GM23248 (cell line): Measurements from ENCODE around the gene PPP1R37.

Experiments
- EZH2 ChIP-seq: fragments of 200-600 bp; sonication (generic); IDR thresholded peaks from 2 replicates; pipeline ENCODE4 v1.6.1; 2018; ENCODE audit warnings: antibody characterized with exemption, mild to moderate bottlenecking; ENCODE audit not compliant: insufficient read depth, poor library complexity, severe bottlenecking
- EZH2phosphoT487 ChIP-seq: fragments of 200-600 bp; sonication (generic); IDR thresholded peaks from 2 replicates; pipeline ENCODE4 v1.6.1; 2018; ENCODE audit warnings: antibody characterized with exemption, moderate library complexity, mild to moderate bottlenecking, low read depth; ENCODE audit not compliant: insufficient read depth

DNA sequence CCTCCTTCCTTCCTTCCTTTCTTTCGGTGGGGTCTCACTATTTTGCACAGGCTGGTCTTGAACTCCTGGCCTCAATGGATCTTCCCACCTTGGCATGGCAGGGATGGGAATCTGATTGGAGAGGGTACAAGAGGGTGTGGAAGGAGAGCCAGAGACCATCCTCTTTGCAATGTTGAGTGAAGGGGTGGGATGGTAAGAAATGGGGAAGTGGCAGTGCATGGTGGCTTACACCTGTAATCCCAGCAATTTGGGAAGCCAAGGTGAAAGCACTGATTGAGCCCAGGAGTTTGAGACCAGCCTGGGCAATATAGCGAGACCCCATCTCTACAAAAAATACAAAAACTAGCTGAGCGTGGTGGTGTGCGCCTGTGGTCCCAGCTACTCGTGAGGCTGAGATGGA is 91.1 kb downstream of the PPP1R37 start:
- no peak for TF ChIP-seq EZH2
- TF ChIP-seq EZH2phosphoT487: no peak
